Skeletal muscle satellite cell (primary cell): Measurements from ENCODE around the gene AP3S1.
A peak's percentile ranks its signal among the peaks of the same experiment; 100 is the strongest.
"Not testable (repeated sequence)": the region's sequence is repeated elsewhere in the genome, so short reads cannot be mapped to it uniquely, and the experiment has no call there.

Experiments
- H3K27me3 ChIP-seq: 2 replicates; pipeline ENCODE4 v1.7.0; 2013; ENCODE audit warnings: low read length; ENCODE audit not compliant: control insufficient read depth, insufficient read depth
- H3K36me3 ChIP-seq: 2 replicates; pipeline ENCODE4 v1.7.0; 2013; ENCODE audit warnings: mild to moderate bottlenecking, control low read depth, low read length; ENCODE audit not compliant: insufficient read depth
- H3K4me1 ChIP-seq: 2 replicates; pipeline ENCODE4 v1.7.0; 2013; ENCODE audit warnings: low read length; ENCODE audit not compliant: control insufficient read depth, insufficient read depth
- H3K4me2 ChIP-seq: 2 replicates; pipeline ENCODE4 v1.7.0; 2013; ENCODE audit warnings: mild to moderate bottlenecking, low read length
- H3K4me3 ChIP-seq: 2 replicates; pipeline ENCODE4 v1.7.0; 2013; ENCODE audit warnings: low read length
- H3K9ac ChIP-seq: 2 replicates; pipeline ENCODE4 v1.7.0; 2013; ENCODE audit warnings: mild to moderate bottlenecking, low read depth, low read length, moderate library complexity
- H3K9me3 ChIP-seq: replicated peaks from 2 replicates; pipeline ENCODE4 v1.7.0; 2013; ENCODE audit warnings: mild to moderate bottlenecking, control low read depth, low read length

AP3S1 gene

DNA sequence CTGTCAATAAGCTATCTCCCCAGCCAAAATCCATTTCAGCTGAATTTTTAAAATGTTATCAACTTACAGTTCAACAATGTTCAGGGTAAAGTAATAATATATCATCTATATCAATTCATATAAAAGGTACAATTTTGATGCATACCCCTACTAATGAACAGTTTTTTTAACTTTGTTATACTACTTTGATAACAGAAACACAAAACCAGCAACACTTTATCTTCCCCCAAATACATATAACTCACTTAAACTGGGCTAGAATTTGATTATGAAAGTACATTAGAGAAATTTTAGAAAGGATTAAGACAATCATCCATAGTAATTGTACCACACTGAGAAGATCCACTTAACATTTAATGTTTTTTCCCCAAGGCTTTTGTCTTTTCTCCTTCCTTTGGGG is 30.3 kb upstream of the AP3S1 start:
- Histone ChIP-seq H3K9me3 (no peaks in the 10 kb centered on the region), H3K9ac (no peak overlapping the region), H3K27me3 (peaks cover 27% of the 10 kb centered on the region), H3K4me1 (peaks cover 28% of the 10 kb centered on the region), H3K4me2 (no peak overlapping the region), H3K4me3 (no peak overlapping the region), H3K36me3 (no peaks in the 10 kb centered on the region)

DNA sequence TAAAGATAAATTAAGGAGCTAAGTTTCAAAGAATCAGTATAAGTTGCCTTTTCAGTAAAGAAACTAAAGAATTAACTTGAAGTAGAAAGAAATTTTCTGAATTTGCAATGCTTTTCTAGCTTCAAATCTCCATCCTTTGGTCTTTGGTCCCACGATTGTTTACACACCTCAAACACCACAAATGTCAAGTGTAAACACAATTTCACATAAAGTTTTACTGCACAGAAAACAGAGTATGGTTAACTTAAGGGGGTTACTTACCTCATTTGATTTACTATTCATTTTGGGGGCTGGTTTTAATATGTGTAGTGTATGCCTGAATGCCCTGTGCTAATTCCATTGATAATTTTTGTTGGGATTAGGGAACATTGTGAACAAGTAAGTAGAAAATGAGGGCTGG is 29.4 kb upstream of the AP3S1 start:
- Histone ChIP-seq H3K9me3 (no peaks in the 10 kb centered on the region), H3K9ac (no peak overlapping the region), H3K36me3 (no peaks in the 10 kb centered on the region), H3K4me1 (peaks cover 34% of the 10 kb centered on the region), H3K4me2 (no peak overlapping the region), H3K27me3 (peaks cover 33% of the 10 kb centered on the region), H3K4me3 (no peak overlapping the region)

DNA sequence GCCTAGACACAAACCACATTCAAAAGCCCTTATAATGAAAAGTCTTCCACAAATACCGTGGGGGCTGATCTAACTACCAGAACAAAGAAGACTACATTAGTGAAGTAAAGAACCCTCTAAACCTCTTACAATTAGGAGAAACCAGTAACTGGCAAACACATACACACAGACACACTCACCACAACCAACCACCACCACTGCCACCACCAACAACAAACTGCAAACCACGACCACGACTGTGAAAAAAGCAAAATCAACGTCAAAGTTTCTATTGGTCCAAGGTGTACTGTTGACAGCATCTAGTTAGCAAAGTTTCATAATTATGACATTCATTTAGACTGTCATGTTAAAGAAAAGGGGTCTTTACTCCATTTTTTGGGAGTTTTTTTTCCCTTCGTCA is 28.0 kb upstream of the AP3S1 start:
- Histone ChIP-seq H3K4me3 (no peak overlapping the region), H3K36me3 (no peaks in the 10 kb centered on the region), H3K4me2 (no peak overlapping the region), H3K27me3 (peaks cover 36% of the 10 kb centered on the region), H3K9ac (no peak overlapping the region), H3K4me1 (peaks cover 34% of the 10 kb centered on the region), H3K9me3 (no peaks in the 10 kb centered on the region)

GRCh38 chr5:115815006-115815692 is 26.6 kb upstream of the AP3S1 start:
- H3K4me1 ChIP-seq = peaks cover 30% of the 10 kb centered on the region
- peak overlapping the region; percentile 99 for H3K4me2 ChIP-seq
- peak overlapping the region; percentile 84 for H3K4me3 ChIP-seq
- H3K9ac ChIP-seq = no peak overlapping the region
- H3K9me3 ChIP-seq = no peaks in the 10 kb centered on the region
- H3K36me3 ChIP-seq = no peaks in the 10 kb centered on the region
- peaks cover 36% of the 10 kb centered on the region for H3K27me3 ChIP-seq

DNA sequence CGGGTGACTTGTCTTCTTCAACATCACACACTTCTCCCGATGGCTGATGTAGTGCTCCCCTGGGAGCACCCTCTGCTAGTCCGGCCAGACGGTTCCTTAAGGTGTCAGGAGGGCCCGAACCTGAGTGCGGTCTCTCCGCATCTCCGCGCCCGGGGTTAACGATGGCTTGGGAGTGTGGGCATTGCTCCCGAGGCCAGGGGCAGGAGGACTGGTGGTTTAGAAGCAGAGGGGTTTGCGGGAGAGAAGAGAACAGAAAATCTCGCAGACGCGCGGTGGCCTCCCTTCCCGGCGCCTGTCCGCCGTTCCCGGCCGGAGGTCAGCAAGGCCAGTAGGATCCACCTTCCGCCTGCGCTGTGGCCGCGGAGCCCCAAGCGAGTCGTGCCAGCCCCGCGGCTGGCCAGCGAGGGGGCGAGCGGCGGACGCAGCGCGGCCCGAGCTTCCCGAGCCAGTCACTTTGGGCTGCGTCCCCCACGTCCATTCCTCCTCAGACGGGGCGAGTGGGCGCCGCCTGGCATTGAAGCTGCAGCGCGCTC is 26.0 kb upstream of the AP3S1 start:
- Histone ChIP-seq H3K27me3 (peaks cover 36% of the 10 kb centered on the region), H3K9me3 (no peaks in the 10 kb centered on the region), H3K4me3 (peak overlapping the region; percentile 84), H3K9ac (peak overlapping the region; percentile 83), H3K4me1 (peaks cover 24% of the 10 kb centered on the region), H3K36me3 (no peaks in the 10 kb centered on the region), H3K4me2 (peak overlapping the region; percentile 99)

DNA sequence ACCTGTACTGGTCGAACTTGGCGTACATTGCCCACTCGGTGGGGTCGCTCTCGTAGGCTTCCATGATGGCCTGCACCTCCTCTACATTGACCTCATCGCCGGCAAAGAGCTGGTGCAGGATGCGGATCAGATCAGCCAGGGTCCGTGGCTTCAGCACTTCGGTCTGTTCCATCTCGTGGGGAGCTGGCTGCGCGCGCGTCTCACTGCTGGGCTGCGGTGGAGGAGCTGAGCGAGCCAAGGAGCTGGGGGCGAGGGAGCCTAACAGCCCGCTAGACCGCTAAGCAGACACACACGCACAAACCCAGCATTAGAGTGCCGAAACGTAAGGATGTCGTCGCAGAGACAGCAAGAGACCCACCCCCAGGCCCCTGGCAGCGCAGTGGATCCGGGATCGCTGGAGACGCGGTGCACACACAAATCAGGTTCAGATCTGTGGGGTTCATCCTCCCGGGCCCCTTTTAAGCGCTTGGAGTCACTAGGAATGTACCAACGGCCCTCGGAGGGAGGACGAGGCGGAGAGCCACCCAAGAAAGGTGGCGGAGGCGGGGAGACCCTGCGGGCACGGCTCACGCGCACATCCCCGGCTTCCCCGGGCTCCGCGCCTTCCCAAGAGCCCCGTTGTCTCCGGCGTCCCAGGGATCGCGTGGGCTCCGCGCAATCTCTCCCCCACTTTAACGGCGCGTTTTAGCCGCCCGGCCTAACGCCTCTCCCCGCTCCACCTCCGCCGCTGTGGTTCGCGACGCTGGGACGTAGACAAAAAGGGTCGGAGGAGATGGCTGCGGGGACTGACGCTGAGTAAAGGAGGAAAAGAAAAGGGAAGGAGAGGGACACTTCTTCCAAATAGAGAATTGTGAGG is 25.3 kb upstream of the AP3S1 start, which contains the start of gene CDO1:
CDO1 (minus strand) TSS at position 434 of the 856 bp plus-strand sequence; CDS start at position 172, 262 bp downstream.
- H3K27me3 ChIP-seq = peaks cover 36% of the 10 kb centered on the region
- peaks cover 19% of the 10 kb centered on the region for H3K4me1 ChIP-seq
- H3K36me3 ChIP-seq = no peaks in the 10 kb centered on the region
- H3K4me3 ChIP-seq = peak within 1 kb of the TSS; percentile 84
- no peaks in the 10 kb centered on the region for H3K9me3 ChIP-seq
- peak within 1 kb of the TSS; percentile 83 for H3K9ac ChIP-seq
- H3K4me2 ChIP-seq = peak within 1 kb of the TSS; percentile 99

DNA sequence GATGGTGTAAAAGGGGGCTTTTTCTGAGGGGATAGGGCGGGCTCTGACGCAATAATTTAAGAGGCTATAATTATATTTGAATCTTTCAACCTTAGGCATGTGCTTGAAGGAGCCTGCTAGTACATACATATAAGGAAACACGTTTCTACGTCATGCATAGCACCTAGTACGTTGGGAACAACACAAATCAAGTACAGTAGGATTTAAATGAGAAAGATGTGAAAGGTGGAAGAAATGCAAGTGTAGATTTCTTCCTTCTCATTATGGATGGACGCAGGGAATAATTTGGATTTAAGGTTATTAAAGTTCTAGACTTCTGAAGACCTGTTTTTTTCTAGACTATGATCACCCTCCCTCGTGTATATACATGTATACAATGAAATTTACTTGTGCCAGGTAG is 24.3 kb upstream of the AP3S1 start:
- Histone ChIP-seq H3K4me3 (no peak overlapping the region), H3K27me3 (peaks cover 36% of the 10 kb centered on the region), H3K9ac (no peak overlapping the region), H3K9me3 (no peaks in the 10 kb centered on the region), H3K36me3 (no peaks in the 10 kb centered on the region), H3K4me2 (no peak overlapping the region), H3K4me1 (peaks cover 19% of the 10 kb centered on the region)

DNA sequence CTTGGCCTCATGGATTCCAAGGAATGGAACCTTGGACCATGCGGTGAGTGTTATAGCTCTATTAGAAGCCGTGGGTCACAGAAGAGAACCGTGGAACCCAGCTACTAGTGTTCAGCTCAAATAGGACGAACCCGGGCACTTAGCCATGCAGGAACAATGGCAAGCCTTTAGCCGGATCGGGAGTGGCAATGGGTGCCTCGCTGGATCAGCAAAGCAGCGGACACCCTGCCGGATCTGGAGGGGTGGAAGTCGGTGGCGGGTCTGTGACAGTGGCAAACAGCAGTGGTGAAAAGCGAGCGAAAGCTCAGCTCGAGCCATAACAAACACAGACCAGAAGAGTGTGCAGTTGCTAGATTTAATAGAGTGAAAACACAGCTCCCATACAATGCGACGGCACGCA is 22.9 kb upstream of the AP3S1 start:
- Histone ChIP-seq H3K9me3 (no peaks in the 10 kb centered on the region), H3K4me3 (no peak overlapping the region), H3K27me3 (peaks cover 34% of the 10 kb centered on the region), H3K4me1 (peaks cover 19% of the 10 kb centered on the region), H3K9ac (no peak overlapping the region), H3K4me2 (no peak overlapping the region), H3K36me3 (no peaks in the 10 kb centered on the region)

- H3K4me1 ChIP-seq = peaks cover 11% of the 10 kb centered on the region
- no peak overlapping the region for H3K9ac ChIP-seq
- H3K27me3 ChIP-seq = peaks cover 15% of the 10 kb centered on the region
- H3K36me3 ChIP-seq = no peaks in the 10 kb centered on the region
- no peak overlapping the region for H3K4me3 ChIP-seq
- no peaks in the 10 kb centered on the region for H3K9me3 ChIP-seq
- no peak overlapping the region for H3K4me2 ChIP-seq
Measured at GRCh38 chr5:115820846-115821245, 20.9 kb upstream of the AP3S1 start.

- H3K4me3 ChIP-seq, H3K4me2 ChIP-seq, H3K27me3 ChIP-seq, H3K9ac ChIP-seq, H3K4me1 ChIP-seq, H3K9me3 ChIP-seq: not testable (repeated sequence)
- H3K36me3 ChIP-seq = peaks cover 19% of the 10 kb centered on the region
Measured at GRCh38 chr5:115824983-115825382, 16.8 kb upstream of the AP3S1 start.

GRCh38 chr5:115825948-115826347 is 15.8 kb upstream of the AP3S1 start:
- Histone ChIP-seq H3K4me3 (no peak overlapping the region), H3K4me2 (no peak overlapping the region), H3K36me3 (peaks cover 23% of the 10 kb centered on the region), H3K27me3 (no peaks in the 10 kb centered on the region), H3K4me1 (no peaks in the 10 kb centered on the region), H3K9ac (no peak overlapping the region), H3K9me3 (no peaks in the 10 kb centered on the region)
